H1 (cell line): ENCODE measurements around the gene PLXNB2. TPM values are rescaled to one million over a fixed set of nuclear protein-coding genes. Genes with fewer than 3 reads are reported as not detected.

Experiments
- CTCF ChIA-PET: fragments of 300-600 bp; sonication (Branson Sonifier 250); formaldehyde crosslinking; loops from one replicate; lab custom pipeline; 2021; ENCODE audit not compliant: partially characterized antibody; lab: Charles Lee
- POLR2A ChIA-PET: fragments of 300-600 bp; sonication (Branson Sonifier 250); formaldehyde crosslinking; loops from one replicate; lab custom pipeline; 2021; ENCODE audit warnings: inconsistent platforms; ENCODE audit not compliant: partially characterized antibody; lab: Charles Lee
- DNase-seq, 2 experiments: peaks; one replicate each; pipeline versions ENCODE4 v3.0.0 to v3.0.0-alpha.2; 2010 to 2022; ENCODE audit warnings: low spot score in 2 of 2, low read depth in 1 of 2, mixed read lengths in 1 of 2
- FAIRE-seq: peaks from 2 replicates; lab custom pipeline; 2011; peaks lifted over from hg19 to GRCh38; lab: Jason Lieb, UNC
- H2AFZ ChIP-seq: 2 replicates; pipeline ENCODE4 v1.8.1; 2012; ENCODE audit warnings: low read length, inconsistent platforms
- H2AK5ac ChIP-seq: 2 replicates; pipeline ENCODE4 v1.6.1; 2013; ENCODE audit warnings: low read depth, low read length
- H2BK120ac ChIP-seq: replicated peaks from 2 replicates; pipeline ENCODE3; 2013; ENCODE audit warnings: low read depth, low read length, inconsistent platforms
- H2BK12ac ChIP-seq: 2 replicates; pipeline ENCODE4 v1.6.1; 2013; ENCODE audit warnings: low read depth, low read length
- H2BK15ac ChIP-seq: 2 replicates; pipeline ENCODE4 v1.6.1; 2013; ENCODE audit warnings: low read length
- H2BK20ac ChIP-seq: 2 replicates; pipeline ENCODE4 v1.6.1; 2013; ENCODE audit warnings: low read length
- H2BK5ac ChIP-seq: 2 replicates; pipeline ENCODE4 v1.6.1; 2013; ENCODE audit warnings: low read depth, low read length
- H3K14ac ChIP-seq: 2 replicates; pipeline ENCODE4 v1.6.1; 2013; ENCODE audit warnings: inconsistent platforms; ENCODE audit not compliant: insufficient read length
- H3K18ac ChIP-seq: 2 replicates; pipeline ENCODE4 v1.6.1; 2013; ENCODE audit warnings: low read length; ENCODE audit errors: extremely low read depth
- H3K23ac ChIP-seq: 2 replicates; pipeline ENCODE4 v1.6.1; 2013; ENCODE audit warnings: inconsistent platforms; ENCODE audit not compliant: insufficient read length
- H3K23me2 ChIP-seq: 2 replicates; pipeline ENCODE4 v1.6.1; 2013; ENCODE audit warnings: low read depth, low read length
- H3K27ac ChIP-seq: 2 replicates; pipeline ENCODE4 v1.6.1; 2011; ENCODE audit warnings: low read depth, low read length, inconsistent platforms
- H3K27me3 ChIP-seq, 4 experiments: replicated peaks in 1 of 4; 1 replicate in 1 of 4; 2 replicates in 3 of 4; pipeline versions ENCODE4 v1.6.1 to v1.8.1; 2011 to 2013; ENCODE audit warnings: low read length in 3 of 4, mild to moderate bottlenecking in 3 of 4, inconsistent platforms in 2 of 4, mixed read lengths in 2 of 4, moderate library complexity in 1 of 4; ENCODE audit not compliant: control insufficient read depth in 3 of 4, insufficient read depth in 3 of 4; ENCODE audit errors: extremely low read depth in 1 of 4
- H3K36me3 ChIP-seq, 4 experiments: 2 replicates each; pipeline versions ENCODE4 v1.6.1 to v1.8.1; 2011 to 2013; ENCODE audit warnings: mild to moderate bottlenecking in 4 of 4, low read length in 3 of 4, moderate library complexity in 2 of 4, control low read depth in 1 of 4, inconsistent platforms in 1 of 4; ENCODE audit not compliant: insufficient read depth in 4 of 4, control insufficient read depth in 2 of 4
- H3K4ac ChIP-seq: replicated peaks from 2 replicates; pipeline ENCODE3; 2013; ENCODE audit warnings: low read length, low read depth, mixed read lengths, inconsistent platforms; ENCODE audit not compliant: insufficient read length
- H3K4me1 ChIP-seq, 4 experiments: replicated peaks in 1 of 4; 1 replicate in 1 of 4; 2 replicates in 3 of 4; pipeline versions ENCODE4 v1.6.1 to v1.8.1; 2011 to 2013; ENCODE audit warnings: low read length in 3 of 4, inconsistent platforms in 2 of 4, mixed read lengths in 1 of 4; ENCODE audit not compliant: insufficient read depth in 4 of 4, control insufficient read depth in 3 of 4
- H3K4me2 ChIP-seq, 2 experiments: 2 replicates each; pipeline versions ENCODE4 v1.6.1 to v1.8.1; 2011 to 2013; ENCODE audit warnings: low read depth in 2 of 2, low read length in 2 of 2, control low read depth in 1 of 2, inconsistent platforms in 1 of 2, mild to moderate bottlenecking in 1 of 2; ENCODE audit not compliant: insufficient read depth in 1 of 2
- H3K4me3 ChIP-seq, 4 experiments: fragments of 200-600, 300-600 bp in 1 of 4; sonication (generic), shearing (Covaris generic), sonication (Bioruptor Twin) in 1 of 4; 2 replicates each; pipeline versions ENCODE4 v1.5.1 to v1.8.1; 2011 to 2016; ENCODE audit warnings: low read length in 4 of 4, low read depth in 3 of 4, control low read depth in 2 of 4, inconsistent platforms in 2 of 4, mild to moderate bottlenecking in 2 of 4, mixed read lengths in 1 of 4, moderate library complexity in 1 of 4; ENCODE audit not compliant: insufficient read depth in 2 of 4; ENCODE audit errors: extremely low read depth in 1 of 4
- H3K56ac ChIP-seq: replicated peaks from 2 replicates; pipeline ENCODE3; 2013; ENCODE audit warnings: low read depth, mild to moderate bottlenecking, mixed read lengths, low read length, inconsistent platforms; ENCODE audit not compliant: insufficient read length
- H3K79me1 ChIP-seq: 2 replicates; pipeline ENCODE4 v1.6.1; 2013; ENCODE audit warnings: low read depth, low read length, control low read depth
- H3K79me2 ChIP-seq, 2 experiments: 2 replicates each; pipeline versions ENCODE4 v1.6.1 to v1.8.1; 2012 to 2013; ENCODE audit warnings: low read length in 2 of 2, mild to moderate bottlenecking in 2 of 2, inconsistent platforms in 1 of 2; ENCODE audit not compliant: insufficient read depth in 2 of 2, control insufficient read depth in 1 of 2
- H3K9ac ChIP-seq, 4 experiments: replicated peaks in 1 of 4; 1 replicate in 1 of 4; 2 replicates in 3 of 4; pipeline versions ENCODE4 v1.6.1 to v1.8.1; 2011 to 2013; ENCODE audit warnings: low read depth in 3 of 4, low read length in 3 of 4, control low read depth in 2 of 4, mild to moderate bottlenecking in 2 of 4, moderate library complexity in 2 of 4, inconsistent platforms in 1 of 4; ENCODE audit errors: extremely low read depth in 1 of 4
- H3K9me3 ChIP-seq, 2 experiments: 2 replicates each; pipeline versions ENCODE4 v1.6.1 to v1.8.1; 2012 to 2013; ENCODE audit warnings: mild to moderate bottlenecking in 2 of 2, moderate library complexity in 2 of 2, control low read depth in 1 of 2, inconsistent platforms in 1 of 2, low read depth in 1 of 2, low read length in 1 of 2, mixed read lengths in 1 of 2; ENCODE audit not compliant: insufficient read depth in 2 of 2
- H4K20me1 ChIP-seq, 2 experiments: replicated peaks in 1 of 2; 2 replicates each; pipeline versions ENCODE3 to v1.8.1; 2011 to 2013; ENCODE audit warnings: inconsistent platforms in 2 of 2, low read length in 2 of 2, mild to moderate bottlenecking in 1 of 2; ENCODE audit not compliant: insufficient read depth in 2 of 2, control insufficient read depth in 1 of 2
- H4K5ac ChIP-seq: 2 replicates; pipeline ENCODE4 v1.6.1; 2013; ENCODE audit warnings: low read length, low read depth, mixed read lengths, inconsistent platforms; ENCODE audit not compliant: insufficient read length
- H4K8ac ChIP-seq: 2 replicates; pipeline ENCODE4 v1.8.0; 2013; ENCODE audit warnings: mild to moderate bottlenecking, moderate library complexity, low read length, inconsistent platforms; ENCODE audit not compliant: insufficient read depth; ENCODE audit errors: extremely low read depth
- H4K91ac ChIP-seq: replicated peaks from 2 replicates; pipeline ENCODE3; 2013; ENCODE audit warnings: low read length, mixed read lengths, inconsistent platforms; ENCODE audit not compliant: insufficient read length
- CBX8 ChIP-seq: fragments of 300-800, 300-1000 bp; sonication (generic); IDR thresholded peaks from 2 replicates; pipeline ENCODE4 v1.7.1; 2016; ENCODE audit warnings: low read depth, low read length, borderline replicate concordance
- SRF ChIP-seq: IDR thresholded peaks from 2 replicates; pipeline ENCODE4 v1.6.1; 2011; ENCODE audit warnings: mild to moderate bottlenecking, low read depth, low read length, moderate library complexity
- SUZ12 ChIP-seq: fragments of 200-600 bp; sonication (generic); IDR thresholded peaks from 2 replicates; pipeline ENCODE4 v1.6.1; 2012; ENCODE audit warnings: mild to moderate bottlenecking, inconsistent platforms, low read length, moderate library complexity, mixed read lengths
- WGBS, 2 experiments: shearing (Covaris generic) in 1 of 2; methylation state at CpG; one replicate each; pipeline versions ENCODE4 v1.1.6 to v1.1.7; 2013 to 2015; ENCODE audit warnings: low lambda C conversion rate in 2 of 2, mixed read lengths in 2 of 2, inconsistent platforms in 1 of 2, low coverage in 1 of 2, missing lambda C conversion rate in 1 of 2; ENCODE audit not compliant: insufficient replicate concordance in 2 of 2, insufficient coverage in 1 of 2, insufficient read length in 1 of 2; ENCODE audit errors: extremely low coverage in 1 of 2, missing lambda C conversion rate in 1 of 2; 5-methylcytosine and 5-hydroxymethylcytosine counted together
- polyA plus RNA-seq, 7 experiments: library from polyadenylated mRNA; depleted of rRNA in 3 of 7; stranded (reverse) in 5 of 7; unstranded in 2 of 7; fragments of >200 nt in 5 of 7; fragments of 200-250 nt in 2 of 7; gene quantifications; 1 replicate in 5 of 7; 2 replicates in 1 of 7; 4 replicates in 1 of 7; pipeline versions ENCODE4 v1.2.1 to v1.2.3, GENCODE V29; 2011 to 2013; ENCODE audit warnings: missing spikeins in 2 of 7, mixed read lengths in 2 of 7
- total RNA-seq: library from RNA; stranded (reverse); fragmentation: NEBNext Ultra II Directional; extraction: Animal tissue kit (Norgen Biotek cat#: 25700); gene quantifications from 2 replicates; pipeline ENCODE4 v1.2.1, GENCODE V29; 2021

Gene PLXNB2
- total and polyA plus RNA-seq, 2 of the 8 experiments (the other 6 are each of a cell fraction or from before 2014, with no cell fraction given) = 58.3 to 92.8 TPM

GRCh38 chr22:50327711-50328019 is 20.2 kb upstream of the PLXNB2 start:
- FAIRE-seq (no peak), DNase-seq (no peak)
- peak overlapping the region; percentile 59 to 78 for H3K4me2 ChIP-seq
- H3K36me3 ChIP-seq = no peaks in the 10 kb centered on the region
- no peak overlapping the region for H2AFZ ChIP-seq
- WGBS, 2 experiments = 89% methylated on average over 22 of the region's 22 CpGs; no CpG with 5 or more reads in 1 of the 2 experiments
- no peak overlapping the region for H2BK15ac ChIP-seq
- H3K4ac ChIP-seq = no peak overlapping the region
- H2BK120ac ChIP-seq = no peak overlapping the region
- H3K27ac ChIP-seq = no peak overlapping the region
- no peaks in the 10 kb centered on the region for H3K79me1 ChIP-seq
- no peak overlapping the region for H2BK12ac ChIP-seq
- POLR2A ChIA-PET = interaction anchor here (0.6 to 2.4 kb wide), 5 partner anchors 11 to 1874 kb away, joined by 3 to 6 read pairs (median 4); no protein-coding TSS in a partner anchor
- peaks cover 1 to 13% (median 12%) of the 10 kb centered on the region in 4 experiments; a peak in 6 of 7 replicates for H3K27me3 ChIP-seq
- H3K4me3 ChIP-seq = peak overlapping the region; percentile 56 to 84 (median 62)
- no peak overlapping the region for H3K23ac ChIP-seq
- no peaks in the 10 kb centered on the region for H3K9me3 ChIP-seq
- no peaks in the 10 kb centered on the region for H4K20me1 ChIP-seq
- no peak overlapping the region for H3K18ac ChIP-seq
- peak overlapping the region; percentile 97 for H4K8ac ChIP-seq
- CTCF ChIA-PET = interaction anchor here (0.6 to 4.0 kb wide), 11 partner anchors 10 to 76 kb away, joined by 3 to 24 read pairs (median 6); no protein-coding TSS in a partner anchor
- H4K91ac ChIP-seq = no peak overlapping the region
- H3K79me2 ChIP-seq = no peaks in the 10 kb centered on the region
- H3K9ac ChIP-seq = no peak overlapping the region; a peak in 1 of 7 replicates
- no peak overlapping the region for H3K56ac ChIP-seq
- no peak overlapping the region for H2AK5ac ChIP-seq
- peak overlapping the region; percentile 60 for H4K5ac ChIP-seq
- H3K23me2 ChIP-seq = peaks cover 10% of the 10 kb centered on the region; the same call in 1 of the 2 replicates
- H2BK20ac ChIP-seq = no peak overlapping the region
- H2BK5ac ChIP-seq = no peak overlapping the region
- no peak overlapping the region for H3K14ac ChIP-seq
- H3K4me1 ChIP-seq = peaks cover 0 to 8% (median 2%) of the 10 kb centered on the region in 4 experiments; a peak in 4 of 7 replicates
- TF ChIP-seq SUZ12 (no peak), CBX8 (no peak), SRF (no peak)
